HEK293 (cell line): ENCODE results near the gene BMP2K.

Experiments
- CTCF ChIP-seq: fragments of 450-650 bp; formaldehyde crosslinking; IDR thresholded peaks from 2 replicates; pipeline ENCODE4 v1.5.1; 2016; ENCODE audit warnings: missing biosample characterization, missing genetic modification characterization
- INSM2 ChIP-seq: fragments of 450-650 bp; formaldehyde crosslinking; IDR thresholded peaks from 2 replicates; pipeline ENCODE4 v1.5.1; 2016; ENCODE audit warnings: missing biosample characterization, missing genetic modification characterization
- ZBTB21 ChIP-seq: fragments of 450-650 bp; formaldehyde crosslinking; IDR thresholded peaks from 2 replicates; pipeline ENCODE4 v1.5.1; 2017; ENCODE audit warnings: missing biosample characterization, missing genetic modification characterization
- ZNF214 ChIP-seq: fragments of 450-650 bp; formaldehyde crosslinking; IDR thresholded peaks from 2 replicates; pipeline ENCODE4 v1.5.1; 2017; ENCODE audit warnings: missing biosample characterization, mild to moderate bottlenecking, missing genetic modification characterization, borderline replicate concordance
- ZNF341 ChIP-seq: fragments of 450-650 bp; formaldehyde crosslinking; IDR thresholded peaks from 2 replicates; pipeline ENCODE4; 2016; ENCODE audit warnings: low read depth, missing biosample characterization, missing genetic modification characterization
- ZNF426 ChIP-seq: fragments of 450-650 bp; formaldehyde crosslinking; IDR thresholded peaks from 2 replicates; pipeline ENCODE4 v1.5.1; 2017; ENCODE audit warnings: missing biosample characterization, missing genetic modification characterization, mild to moderate bottlenecking, inconsistent platforms, moderate library complexity
- ZNF561 ChIP-seq: fragments of 450-650 bp; IDR thresholded peaks from 2 replicates; pipeline ENCODE4 v1.5.1; 2018; ENCODE audit warnings: missing biosample characterization, missing genetic modification characterization, borderline replicate concordance

GRCh38 chr4:78930016-78930629, 154.0 kb downstream of the BMP2K start:
- TF ChIP-seq ZBTB21 (tag by site-specific recombination) (no peak), ZNF426 (tag by site-specific recombination) (no peak), ZNF341 (tag by site-specific recombination) (no peak), INSM2 (no peak), CTCF (tag by site-specific recombination) (no peak), ZNF214 (tag by site-specific recombination) (no peak), ZNF561 (tag by site-specific recombination) (no peak)
